ENCODE results near the gene ERGIC1. TPM values are rescaled to one million over a fixed set of nuclear protein-coding genes. Genes with fewer than 3 reads are reported as not detected.

The ERGIC1 gene
- total and polyA plus RNA-seq, 8 donors: 116 to 229 (median 125) TPM

DNA sequence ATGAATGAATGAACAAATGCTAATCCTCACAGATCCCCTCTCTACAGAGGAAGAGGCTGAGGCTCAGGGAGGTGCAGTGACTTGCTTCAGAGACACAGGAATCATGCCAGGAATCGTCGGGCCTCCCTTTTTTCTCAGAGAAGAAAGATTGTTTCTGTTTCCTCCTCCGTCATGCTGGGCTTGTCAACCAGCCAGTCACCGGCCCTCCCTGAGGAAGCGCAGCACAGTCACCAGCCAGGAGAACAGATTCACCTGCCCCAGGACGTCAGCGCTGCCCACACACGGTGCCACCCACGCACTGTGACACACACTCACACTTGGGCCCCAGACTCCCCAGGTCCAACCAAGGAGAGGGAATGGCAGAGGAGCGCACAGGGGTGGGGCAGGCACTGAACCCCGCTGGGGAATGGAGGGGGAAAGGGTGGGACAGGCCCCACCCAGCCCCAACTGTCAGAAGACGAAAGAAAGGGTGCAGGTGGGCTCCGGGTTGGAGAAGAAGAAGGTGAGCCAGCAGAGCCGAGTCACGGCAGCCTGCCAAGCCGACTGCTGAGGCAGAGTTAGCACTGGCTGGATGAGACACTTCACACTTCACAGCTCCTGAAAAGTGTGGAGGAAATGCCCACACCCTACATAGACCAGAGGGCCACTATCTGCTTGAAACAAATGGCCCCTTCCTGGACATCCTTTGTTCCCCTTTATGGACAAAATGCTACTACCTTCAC is 13.8 kb upstream of the ERGIC1 start:
- no peak overlapping the region for H3K27ac ChIP-seq
- H3K36me3 ChIP-seq: no peaks in the 10 kb centered on the region
- ATAC-seq: peak; percentile 62
- DNase-seq: no peak
- H3K9me3 ChIP-seq: peaks cover 0 to 3% of the 10 kb centered on the region in 2 donors
- peaks cover 0 to 11% of the 10 kb centered on the region in 2 donors for H3K4me1 ChIP-seq
- intact Hi-C loops (cut with DNase I): no loop called here
- no peak overlapping the region for H3K4me3 ChIP-seq
- no peak for TF ChIP-seq CTCF (IDR thresholded peaks at IDR 0.05)
- H3K27me3 ChIP-seq: no peaks in the 10 kb centered on the region

- H3K27ac ChIP-seq: no peak overlapping the region
- H3K4me3 ChIP-seq: no peak overlapping the region
- no peaks in the 10 kb centered on the region for H3K27me3 ChIP-seq
- no peak for DNase-seq
- intact Hi-C loops (cut with DNase I): no loop called here
- H3K9me3 ChIP-seq: peaks cover 0 to 15% of the 10 kb centered on the region in 2 donors
- TF ChIP-seq CTCF (IDR thresholded peaks at IDR 0.05): no peak
- ATAC-seq: no peak
- peaks cover 0 to 11% of the 10 kb centered on the region in 2 donors for H3K4me1 ChIP-seq
- no peaks in the 10 kb centered on the region for H3K36me3 ChIP-seq
Observed at GRCh38 chr5:172821340-172821985, 12.6 kb upstream of the ERGIC1 start.

- intact Hi-C loops (cut with DNase I): no loop called here
- H3K4me3 ChIP-seq: no peak overlapping the region
- no peaks in the 10 kb centered on the region for H3K36me3 ChIP-seq
- no peak overlapping the region for H3K27ac ChIP-seq
- peaks cover 0 to 18% of the 10 kb centered on the region in 2 donors for H3K9me3 ChIP-seq
- TF ChIP-seq CTCF (IDR thresholded peaks at IDR 0.05): no peak
- H3K27me3 ChIP-seq: no peaks in the 10 kb centered on the region
- H3K4me1 ChIP-seq: peaks cover 0 to 11% of the 10 kb centered on the region in 2 donors
- DNase-seq (no peak), ATAC-seq (no peak)
Observed at GRCh38 chr5:172823840-172824362, 10.2 kb upstream of the ERGIC1 start.

DNA sequence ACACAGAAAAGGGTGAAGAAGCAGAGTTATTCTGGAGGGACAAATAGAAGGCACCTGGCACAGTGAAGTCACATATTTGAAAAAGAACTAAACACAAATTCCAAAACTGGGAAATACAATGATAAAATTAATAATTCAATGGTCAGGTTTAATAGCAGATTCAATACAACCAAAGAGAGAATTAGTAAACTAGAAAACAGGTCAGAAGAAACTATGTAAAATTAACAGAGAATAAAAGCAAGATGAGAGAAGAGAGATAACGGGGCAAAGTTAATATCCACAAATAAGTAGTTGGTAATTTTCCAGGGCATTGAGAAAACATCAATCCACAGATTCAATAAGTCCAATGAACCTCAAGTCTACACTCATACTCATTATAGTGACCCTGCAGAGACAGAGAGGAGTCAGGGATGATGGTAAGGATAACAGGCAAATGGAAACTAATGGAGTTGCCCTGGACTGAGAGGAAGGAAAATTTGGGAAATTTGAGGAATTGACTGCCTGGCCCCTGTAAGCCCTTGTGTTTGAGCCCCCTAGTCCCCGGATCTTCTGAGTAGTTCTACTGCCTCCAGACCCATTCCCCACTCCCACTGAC is 8.3 kb upstream of the ERGIC1 start:
- Histone ChIP-seq H3K27ac (no peak overlapping the region), H3K36me3 (no peaks in the 10 kb centered on the region), H3K9me3 (peaks cover 0 to 18% of the 10 kb centered on the region in 2 donors), H3K4me1 (peaks cover 0 to 5% of the 10 kb centered on the region in 2 donors), H3K4me3 (no peak overlapping the region), H3K27me3 (no peaks in the 10 kb centered on the region)
- ATAC-seq (no peak), DNase-seq (no peak)
- TF ChIP-seq CTCF (IDR thresholded peaks at IDR 0.05): no peak
- intact Hi-C loops (cut with DNase I): no loop called here

DNA sequence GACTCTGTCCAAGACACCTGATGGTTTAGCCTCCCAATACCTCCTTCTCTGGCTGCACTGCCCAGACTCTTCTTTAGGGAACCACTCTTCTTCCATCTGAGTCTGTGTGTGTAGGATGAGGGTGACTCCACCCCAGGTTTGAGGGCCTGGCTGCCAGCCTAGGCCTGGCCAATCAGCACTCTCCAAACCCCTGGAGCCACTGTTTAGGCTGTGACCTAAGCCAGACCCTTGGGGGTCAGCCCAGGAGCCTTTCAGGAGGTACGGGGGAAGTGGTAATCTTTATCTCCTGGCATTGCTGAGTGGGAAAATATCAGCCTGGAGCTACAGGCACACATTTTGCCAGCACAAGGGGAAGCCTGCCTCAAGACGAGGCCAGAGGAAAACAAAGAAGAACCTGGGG is 6.2 kb upstream of the ERGIC1 start:
- TF ChIP-seq CTCF (IDR thresholded peaks at IDR 0.05): no peak
- DNase-seq (no peak), ATAC-seq (no peak)
- no peak overlapping the region for H3K4me3 ChIP-seq
- no peak overlapping the region for H3K27ac ChIP-seq
- intact Hi-C loops (cut with DNase I): no loop called here
- H3K36me3 ChIP-seq: no peaks in the 10 kb centered on the region
- H3K27me3 ChIP-seq: no peaks in the 10 kb centered on the region
- peaks cover 0 to 18% of the 10 kb centered on the region in 2 donors for H3K9me3 ChIP-seq
- peaks cover 0 to 19% of the 10 kb centered on the region in 2 donors for H3K4me1 ChIP-seq

All from left lung (tissue), 10 donors.